Esophagus muscularis mucosa (tissue), 3 donors: Measurements from ENCODE around the gene UBALD1.

Experiments
- EP300 ChIP-seq: sonication (generic); formaldehyde crosslinking; IDR thresholded peaks from one replicate; pipeline ENCODE4 v1.6.1; 2017; ENCODE audit warnings: antibody characterized with exemption
- POLR2AphosphoS5 ChIP-seq, 2 donors: sonication (generic); formaldehyde crosslinking; IDR thresholded peaks; one replicate each; pipeline ENCODE4 v1.6.1; 2017; ENCODE audit warnings: antibody characterized with exemption in 2 of 2

GRCh38 chr16:4633910-4634635, 19.4 kb upstream of the UBALD1 start:
- TF ChIP-seq EP300 = no peak
- no peak for TF ChIP-seq POLR2AphosphoS5 (IDR thresholded peaks at IDR 0.05)
